Measurements from ENCODE around the gene AP4M1. TPM values are rescaled to one million over a fixed set of nuclear protein-coding genes. Genes with fewer than 3 reads are reported as not detected.

AP4M1 gene
- total RNA-seq, 1 experiment from 2014 or later, result 53.1 TPM

DNA sequence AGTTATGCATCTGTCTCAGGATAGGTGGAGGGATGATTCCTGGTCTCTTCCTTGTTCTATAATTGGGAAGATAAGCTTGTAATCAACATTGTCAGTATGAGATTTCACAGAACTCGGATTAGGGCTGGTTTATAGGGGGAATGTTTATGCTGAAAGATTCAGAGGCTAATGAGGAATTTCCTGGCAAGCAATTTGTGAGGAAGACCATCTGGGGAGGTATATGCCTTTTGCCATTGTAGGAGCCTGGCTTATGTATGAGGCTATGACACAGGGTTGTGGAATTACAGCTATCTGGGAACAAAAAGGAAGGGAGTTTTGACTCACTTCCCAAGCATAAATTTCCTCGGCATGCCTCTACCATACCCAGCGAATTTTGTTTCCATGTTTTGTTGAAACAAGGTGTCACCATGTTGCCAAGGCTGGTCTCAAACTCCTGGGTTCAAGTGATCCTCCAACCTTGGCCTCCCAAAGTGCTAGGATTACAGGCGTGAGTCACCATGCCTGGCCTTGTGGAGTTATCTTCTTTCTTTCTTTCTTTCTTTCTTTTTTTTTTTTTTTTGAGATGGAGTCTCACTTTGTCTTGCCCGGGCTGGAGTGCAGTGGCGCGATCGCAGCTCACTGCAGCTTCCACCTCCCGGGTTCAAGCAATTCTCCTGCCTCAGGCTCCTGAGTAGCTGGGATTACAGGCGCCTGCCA, 14.2 kb upstream of the AP4M1 start:
- peak; percentile 90 for DNase-seq (ENCODE audit: low read depth)

GRCh38 chr7:100088095-100088620, 13.3 kb upstream of the AP4M1 start:
- DNase-seq (ENCODE audit: low read depth), result no peak

GRCh38 chr7:100088621-100089457, 12.6 kb upstream of the AP4M1 start, which contains the start of gene COPS6:
COPS6 (plus strand) TSS chr7:100088969; CDS start chr7:100088991, 22 bp downstream.
- peak; percentile 78 for DNase-seq (ENCODE audit: low read depth)

GRCh38 chr7:100089458-100090196, 11.8 kb upstream of the AP4M1 start:
- DNase-seq (ENCODE audit: low read depth), result peak; percentile 65

DNA sequence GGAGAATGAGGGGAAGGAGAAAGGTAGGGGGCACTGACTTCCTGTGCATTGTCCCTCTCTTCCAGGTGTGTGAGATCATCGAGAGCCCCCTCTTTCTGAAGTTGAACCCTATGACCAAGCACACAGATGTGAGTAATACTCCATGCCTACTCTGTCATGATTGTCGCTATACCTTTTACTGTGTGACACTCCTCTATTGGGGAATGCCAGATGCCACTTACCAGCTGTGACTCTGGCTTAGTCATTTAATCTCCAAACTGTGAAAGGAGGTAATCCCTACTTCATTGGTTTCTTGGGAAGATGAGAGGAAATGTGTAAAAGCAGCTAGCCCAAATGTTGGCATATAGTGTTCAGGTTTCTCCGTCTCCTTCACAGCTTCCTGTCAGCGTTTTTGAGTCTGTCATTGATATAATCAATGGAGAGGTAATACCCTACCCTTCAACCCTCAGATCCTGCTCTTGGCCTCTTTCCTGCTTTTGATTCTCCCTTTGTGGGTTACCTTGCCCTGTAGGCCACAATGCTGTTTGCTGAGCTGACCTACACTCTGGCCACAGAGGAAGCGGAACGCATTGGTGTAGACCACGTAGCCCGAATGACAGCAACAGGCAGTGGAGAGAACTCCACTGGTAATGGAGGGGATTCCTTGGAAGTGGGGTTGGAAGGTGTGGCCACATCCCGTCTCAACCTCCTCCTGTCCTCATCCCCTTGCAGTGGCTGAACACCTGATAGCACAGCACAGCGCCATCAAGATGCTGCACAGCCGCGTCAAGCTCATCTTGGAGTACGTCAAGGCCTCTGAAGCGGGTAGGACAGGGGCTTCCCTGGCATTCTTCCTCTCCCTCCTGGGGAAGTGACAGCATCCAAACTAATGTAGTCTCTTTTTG, 10.7 kb upstream of the AP4M1 start:
- DNase-seq (ENCODE audit: low read depth), result no peak

GRCh38 chr7:100091411-100092181, 9.8 kb upstream of the AP4M1 start:
- peak; percentile 36 for DNase-seq (ENCODE audit: low read depth)

DNA sequence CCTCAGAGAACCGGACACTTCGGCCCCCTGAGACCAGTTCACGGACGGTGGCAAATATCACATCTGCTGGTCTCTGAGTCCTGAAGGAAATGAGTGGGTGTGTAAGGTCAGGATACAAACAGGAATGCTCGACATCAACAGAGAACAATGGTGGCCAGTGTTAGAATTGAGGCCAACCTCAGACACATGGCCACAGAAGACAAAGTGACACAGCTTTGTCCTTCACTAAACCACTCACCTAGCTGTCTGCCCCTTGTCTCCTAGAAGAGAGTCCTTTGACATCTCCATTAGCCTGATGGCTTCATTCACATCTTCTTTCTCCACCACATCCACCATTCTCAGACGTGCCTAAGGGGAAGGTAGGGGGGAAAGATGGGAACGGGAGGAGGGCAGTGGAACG, 8.4 kb upstream of the AP4M1 start:
- DNase-seq (ENCODE audit: low read depth), result no peak

- no peak for DNase-seq (ENCODE audit: low read depth)
Measured at GRCh38 chr7:100093498-100093897, 7.9 kb upstream of the AP4M1 start.

- no peak for DNase-seq (ENCODE audit: low read depth)
Measured at GRCh38 chr7:100093925-100094486, 7.4 kb upstream of the AP4M1 start.

DNA sequence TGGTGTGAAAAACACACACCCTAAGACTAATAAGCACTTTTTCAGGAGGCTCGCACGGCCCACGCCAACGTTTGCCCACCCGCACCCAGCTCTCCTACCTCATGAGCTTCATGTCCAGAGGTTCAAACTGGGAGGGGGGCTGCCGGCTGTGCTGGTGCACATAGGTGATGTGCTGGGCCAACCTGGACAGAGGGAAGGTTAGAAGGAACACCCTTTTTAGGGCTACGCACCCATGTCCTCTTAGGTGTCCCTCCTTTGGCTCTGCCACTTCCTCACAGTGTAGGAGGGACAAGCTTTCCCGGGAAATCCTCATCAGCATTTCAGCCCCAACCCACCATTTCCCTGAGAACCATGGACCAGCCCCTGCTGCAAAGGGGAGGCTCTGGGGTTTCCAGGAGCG, 6.2 kb upstream of the AP4M1 start:
- DNase-seq (ENCODE audit: low read depth), result no peak

DNA sequence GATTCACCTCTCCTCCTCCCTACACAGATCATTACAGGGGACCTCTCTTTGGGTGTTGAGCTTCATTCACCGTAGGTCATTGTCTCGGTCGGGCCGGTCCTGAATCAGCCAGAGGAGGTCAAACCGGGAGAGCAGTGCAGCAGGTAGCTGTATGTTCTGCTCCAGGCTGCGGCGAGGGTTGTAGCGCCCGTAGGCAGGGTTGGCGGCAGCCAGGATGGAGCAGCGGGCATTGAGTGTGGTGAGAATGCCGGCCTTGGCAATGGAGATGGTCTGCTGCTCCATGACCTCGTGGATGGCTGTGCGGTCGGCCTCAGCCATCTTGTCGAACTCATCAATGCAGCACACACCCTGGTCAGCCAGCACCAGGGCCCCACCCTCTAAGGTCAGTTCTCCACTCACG, 5.7 kb upstream of the AP4M1 start:
- no peak for DNase-seq (ENCODE audit: low read depth)

- no peak for DNase-seq (ENCODE audit: low read depth)
Measured at GRCh38 chr7:100098913-100099312, 2.5 kb upstream of the AP4M1 start.

DNA sequence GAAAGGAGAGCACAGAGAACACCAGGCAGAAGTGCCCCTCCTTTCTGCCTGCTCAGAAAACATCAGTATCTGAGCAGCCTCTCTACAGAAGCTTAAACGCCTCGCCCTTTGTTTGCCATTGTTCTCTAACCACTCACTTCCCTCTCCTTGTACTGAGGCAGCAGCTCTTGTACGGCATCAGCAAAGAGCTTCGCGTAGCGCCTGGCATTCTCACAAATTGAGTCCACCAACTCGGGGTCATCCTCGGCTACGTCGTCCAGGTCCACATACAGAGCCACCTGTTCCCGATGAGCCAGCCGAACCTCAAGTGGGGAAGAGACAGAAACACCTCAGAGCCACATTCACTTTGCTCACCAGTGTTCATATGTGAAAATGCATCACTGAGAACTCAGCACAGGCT, 2.0 kb upstream of the AP4M1 start:
- no peak for DNase-seq (ENCODE audit: low read depth)

DNA sequence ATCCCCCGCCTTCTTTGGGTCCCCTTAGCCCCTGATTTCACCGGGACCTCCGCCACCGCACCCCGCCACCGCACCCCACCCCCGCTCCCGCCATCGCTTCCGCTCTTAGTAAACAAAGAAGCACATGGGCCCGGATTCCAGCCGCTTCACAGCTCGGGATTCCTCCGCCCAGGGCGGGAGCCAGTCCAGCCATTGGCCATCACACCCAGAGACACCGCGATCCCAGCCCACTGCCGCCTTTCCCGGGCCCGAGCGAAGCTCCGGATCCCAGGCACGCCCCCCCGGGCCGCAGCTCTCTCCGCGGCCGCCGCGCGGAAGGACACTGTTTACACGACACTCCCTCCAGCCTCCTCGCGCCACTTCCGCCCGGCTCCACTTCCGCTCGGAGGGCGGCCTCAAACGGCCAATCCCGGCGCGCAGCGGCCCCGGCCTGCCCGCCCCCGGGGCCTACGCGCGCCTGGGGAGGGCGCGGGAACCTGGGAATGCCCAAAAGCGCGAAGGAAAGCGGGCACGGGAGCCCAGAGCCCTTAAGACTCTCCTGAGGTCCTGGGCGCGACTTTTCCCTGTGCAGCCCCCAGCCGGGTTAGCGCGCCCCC, 925 bp upstream of the AP4M1 start:
- peak; percentile 98 for DNase-seq (ENCODE audit: low read depth)

DNA sequence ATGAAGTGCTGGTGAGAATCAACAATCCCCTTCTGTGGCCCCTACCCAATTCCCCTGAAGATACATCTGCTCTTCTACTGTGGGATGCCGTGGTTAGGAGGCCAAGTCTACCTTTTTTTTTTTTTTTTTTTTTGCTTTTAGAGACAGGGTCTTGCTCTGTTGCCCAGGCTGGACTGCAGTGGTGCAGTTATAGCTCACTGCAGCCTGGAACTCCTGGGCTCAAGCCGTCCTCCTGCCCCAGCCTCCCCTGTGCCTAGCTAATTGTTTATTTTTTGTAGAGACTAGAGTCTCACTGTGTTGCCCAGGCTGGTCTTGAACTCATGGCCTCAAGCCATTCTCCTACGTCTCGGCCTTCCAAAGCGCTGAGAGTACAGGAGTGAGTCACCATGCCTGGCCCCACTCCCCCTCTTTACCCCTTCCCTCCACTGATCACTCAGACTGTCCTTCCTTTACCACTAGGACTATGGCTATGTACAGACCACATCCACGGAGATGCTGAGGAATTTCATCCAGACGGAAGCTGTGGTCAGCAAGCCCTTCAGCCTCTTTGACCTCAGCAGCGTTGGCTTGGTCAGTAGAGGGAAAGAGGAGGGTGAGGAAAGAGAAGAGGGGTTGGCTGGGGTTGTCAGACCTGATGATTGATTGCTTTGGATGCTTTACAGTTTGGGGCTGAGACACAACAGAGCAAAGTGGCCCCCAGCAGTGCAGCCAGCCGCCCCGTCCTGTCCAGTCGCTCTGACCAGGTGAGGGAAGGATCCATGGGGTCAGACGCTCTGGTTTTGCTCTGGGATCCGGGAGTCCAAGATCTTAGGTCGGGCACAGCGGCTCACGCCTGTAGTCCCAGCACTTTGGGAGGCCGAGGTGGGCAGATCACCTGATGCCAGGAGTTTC, 1.8 kb downstream of the AP4M1 start:
- peak; percentile 99 for DNase-seq (ENCODE audit: low read depth)

DNA sequence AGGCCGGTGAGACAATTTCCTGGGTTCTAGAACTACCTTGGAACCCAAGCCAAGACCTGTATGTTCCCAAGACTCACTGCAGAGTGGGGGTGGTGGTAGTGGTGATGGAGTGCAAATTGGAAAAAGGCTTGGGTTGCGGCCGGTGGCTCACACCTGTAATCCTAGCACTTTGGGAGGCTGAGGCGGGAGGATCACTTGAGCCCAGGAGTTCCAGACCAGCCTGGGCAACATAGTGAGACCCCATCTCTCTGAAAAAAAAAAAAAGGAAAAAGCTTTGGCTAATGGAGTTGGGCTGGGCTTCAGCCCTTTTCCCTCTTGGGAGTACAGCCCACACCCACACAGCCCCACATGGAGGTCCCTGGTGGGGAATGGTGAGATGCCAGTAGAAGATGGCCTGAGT, 4.1 kb downstream of the AP4M1 start:
- no peak for DNase-seq (ENCODE audit: low read depth)

DNA sequence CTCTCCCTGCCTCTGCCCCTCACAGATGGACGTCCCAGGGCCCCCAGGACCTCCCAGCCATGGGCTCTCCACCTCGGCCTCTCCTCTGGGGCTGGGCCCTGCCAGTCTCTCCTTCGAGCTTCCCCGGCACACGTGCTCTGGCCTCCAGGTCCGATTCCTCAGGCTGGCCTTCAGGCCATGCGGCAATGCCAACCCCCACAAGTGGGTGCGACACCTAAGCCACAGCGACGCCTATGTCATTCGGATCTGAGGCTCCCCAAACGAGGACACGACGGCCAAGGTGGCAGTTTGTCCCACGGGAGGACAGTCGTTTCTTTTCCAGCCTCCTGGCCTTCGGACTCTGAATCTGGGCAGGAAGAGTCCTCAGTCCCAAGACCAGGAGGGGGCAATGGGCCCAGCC, 5.2 kb downstream of the AP4M1 start:
- DNase-seq (ENCODE audit: low read depth), result no peak

- DNase-seq (ENCODE audit: low read depth), result no peak
Measured at GRCh38 chr7:100107125-100107737, 5.8 kb downstream of the AP4M1 start.
